WTC11 (cell line): Measurements from ENCODE around the gene CD2AP.

Experiments used
- ATF1 ChIP-seq: sonication (generic); formaldehyde crosslinking; IDR thresholded peaks from 2 replicates; pipeline ENCODE4 v1.8.1; 2023; ENCODE audit warnings: mild to moderate bottlenecking, moderate library complexity, missing genetic modification reagents
- CREM ChIP-seq: sonication (generic); formaldehyde crosslinking; IDR thresholded peaks from 2 replicates; pipeline ENCODE4 v1.8.1; 2022; ENCODE audit warnings: mild to moderate bottlenecking, missing genetic modification reagents, moderate library complexity
- CTCF ChIP-seq: fragments of 200-600 bp; IDR thresholded peaks from 2 replicates; pipeline ENCODE4 v1.8.0; 2022; ENCODE audit warnings: antibody characterized with exemption
- ESRRA ChIP-seq: sonication (generic); formaldehyde crosslinking; IDR thresholded peaks from 2 replicates; pipeline ENCODE4 v1.8.1; 2022; ENCODE audit warnings: mild to moderate bottlenecking, missing genetic modification reagents, borderline replicate concordance
- GTF2I ChIP-seq: fragments of 250-450 bp; sonication (Bioruptor Pico); conservative IDR thresholded peaks from 2 replicates; pipeline ENCODE4 v1.4.0; 2021; ENCODE audit warnings: mild to moderate bottlenecking
- HMGA2 ChIP-seq: fragments of 250-450 bp; sonication (Bioruptor Pico); IDR thresholded peaks from 2 replicates; pipeline ENCODE4 v1.4.0; 2021; ENCODE audit warnings: mild to moderate bottlenecking, moderate library complexity
- MAX ChIP-seq: sonication (generic); formaldehyde crosslinking; IDR thresholded peaks from 2 replicates; pipeline ENCODE4 v1.8.0; 2022; ENCODE audit warnings: mild to moderate bottlenecking, missing genetic modification reagents
- PREB ChIP-seq: sonication (generic); formaldehyde crosslinking; IDR thresholded peaks from 2 replicates; pipeline ENCODE4 v1.8.1; 2022; ENCODE audit warnings: mild to moderate bottlenecking, missing genetic modification reagents, moderate library complexity, borderline replicate concordance
- SP1 ChIP-seq: sonication (generic); formaldehyde crosslinking; conservative IDR thresholded peaks from 2 replicates; pipeline ENCODE4 v1.8.1; 2022; ENCODE audit warnings: missing genetic modification reagents
- STAT6 ChIP-seq: sonication (generic); formaldehyde crosslinking; conservative IDR thresholded peaks from 2 replicates; pipeline ENCODE4 v1.8.1; 2023; ENCODE audit warnings: mild to moderate bottlenecking, low read depth, missing genetic modification reagents, moderate library complexity
- ZNF121 ChIP-seq: sonication (generic); formaldehyde crosslinking; IDR thresholded peaks from 2 replicates; pipeline ENCODE4 v1.8.0; 2023; ENCODE audit warnings: missing genetic modification reagents
- ZNF396 ChIP-seq: fragments of 250-450 bp; sonication (Bioruptor Pico); IDR thresholded peaks from 2 replicates; pipeline ENCODE4 v1.8.0; 2021; ENCODE audit warnings: mild to moderate bottlenecking, moderate library complexity, borderline replicate concordance
- ZNF416 ChIP-seq: fragments of 250-450 bp; sonication (Bioruptor Pico); IDR thresholded peaks from 2 replicates; pipeline ENCODE4 v1.9.0; 2021; ENCODE audit warnings: mild to moderate bottlenecking, inconsistent platforms

- TF ChIP-seq ESRRA (CRISPR knock-in tag) (no peak), CTCF (no peak), CREM (CRISPR knock-in tag) (no peak), GTF2I (CRISPR knock-in tag) (no peak), ATF1 (no peak), PREB (CRISPR knock-in tag) (no peak), ZNF416 (no peak), ZNF121 (CRISPR knock-in tag) (no peak), ZNF396 (no peak), STAT6 (no peak), SP1 (CRISPR knock-in tag) (no peak), MAX (CRISPR knock-in tag) (no peak), HMGA2 (no peak)
Observed at GRCh38 chr6:47633141-47633540, 155.6 kb downstream of the CD2AP start.
